Neural crest cell (in vitro differentiated cells): ENCODE data around the gene PHF21A. TPM values are rescaled to one million over a fixed set of nuclear protein-coding genes. Genes with fewer than 3 reads are reported as not detected.
A peak's percentile ranks its signal among the peaks of the same experiment; 100 is the strongest.

ENCODE experiments used
- DNase-seq: peaks from one replicate; pipeline ENCODE4 v3.0.0; 2021; ENCODE audit warnings: low read depth, mixed read lengths, low spot score
- H3K27ac Mint-ChIP-seq: one replicate; pipeline ENCODE4 v1.8.0; 2021; ENCODE audit warnings: mild to moderate bottlenecking, mixed read lengths; ENCODE audit not compliant: unreplicated experiment
- H3K27me3 Mint-ChIP-seq: 2 replicates; pipeline ENCODE4 v1.8.0; 2021; ENCODE audit warnings: low read depth, mild to moderate bottlenecking, mixed read lengths
- H3K36me3 Mint-ChIP-seq: 2 replicates; pipeline ENCODE4 v1.8.0; 2021; ENCODE audit warnings: low read depth, mild to moderate bottlenecking, mixed read lengths
- H3K4me1 Mint-ChIP-seq: 2 replicates; pipeline ENCODE4 v1.8.0; 2021; ENCODE audit warnings: mixed read lengths
- H3K4me3 Mint-ChIP-seq: one replicate; pipeline ENCODE4 v1.8.0; 2021; ENCODE audit warnings: mild to moderate bottlenecking, mixed read lengths
- H3K9me3 Mint-ChIP-seq: 2 replicates; pipeline ENCODE4 v1.8.0; 2021; ENCODE audit warnings: mixed read lengths
- CTCF ChIP-seq: fragments of 200-600 bp; sonication (generic); conservative IDR thresholded peaks from 2 replicates; pipeline ENCODE4 v1.5.0; 2021; ENCODE audit warnings: antibody characterized with exemption, mild to moderate bottlenecking
- total RNA-seq: library from RNA; stranded (reverse); gene quantifications from 2 replicates; pipeline ENCODE4 v1.2.1, GENCODE V29; 2021

Gene PHF21A
- total RNA-seq, 1 donor from 2014 or later, result 56.5 TPM

GRCh38 chr11:45887587-45887986 is 233.7 kb downstream of the PHF21A start:
- Mint-ChIP-seq H3K9me3 (no peaks in the 10 kb centered on the region), H3K27me3 (peaks cover 21% of the 10 kb centered on the region), H3K4me3 (peak overlapping the region; percentile 69), H3K36me3 (no peaks in the 10 kb centered on the region), H3K4me1 (peaks cover 10% of the 10 kb centered on the region), H3K27ac (no peak overlapping the region)
- DNase-seq, result no peak
- TF ChIP-seq CTCF, result no peak

GRCh38 chr11:45886816-45887520 is 234.3 kb downstream of the PHF21A start:
- TF ChIP-seq CTCF, result no peak
- peaks cover 21% of the 10 kb centered on the region for H3K27me3 Mint-ChIP-seq
- H3K4me3 Mint-ChIP-seq, result peak overlapping the region; percentile 74
- H3K4me1 Mint-ChIP-seq, result peaks cover 10% of the 10 kb centered on the region
- no peaks in the 10 kb centered on the region for H3K9me3 Mint-ChIP-seq
- no peak overlapping the region for H3K27ac Mint-ChIP-seq
- no peaks in the 10 kb centered on the region for H3K36me3 Mint-ChIP-seq
- DNase-seq, result no peak

GRCh38 chr11:45885921-45886721 is 235.1 kb downstream of the PHF21A start:
- Mint-ChIP-seq H3K4me1 (peaks cover 10% of the 10 kb centered on the region), H3K4me3 (peak overlapping the region; percentile 74), H3K36me3 (no peaks in the 10 kb centered on the region), H3K9me3 (no peaks in the 10 kb centered on the region), H3K27ac (no peak overlapping the region), H3K27me3 (peaks cover 21% of the 10 kb centered on the region)
- TF ChIP-seq CTCF, result no peak
- DNase-seq, result no peak

GRCh38 chr11:45885274-45885920 is 235.9 kb downstream of the PHF21A start, which contains the start of gene MAPK8IP1:
Gene MAPK8IP1 (plus strand): TSS chr11:45885651. CDS start chr11:45885821, 170 bp downstream.
- H3K36me3 Mint-ChIP-seq, result no peaks in the 10 kb centered on the region
- H3K27ac Mint-ChIP-seq, result no peak within 1 kb of the TSS
- peaks cover 10% of the 10 kb centered on the region for H3K4me1 Mint-ChIP-seq
- DNase-seq, result peak; percentile 62
- no peak for TF ChIP-seq CTCF
- H3K9me3 Mint-ChIP-seq, result no peaks in the 10 kb centered on the region
- H3K4me3 Mint-ChIP-seq, result peak within 1 kb of the TSS; percentile 83
- H3K27me3 Mint-ChIP-seq, result peaks cover 21% of the 10 kb centered on the region

- Mint-ChIP-seq H3K27me3 (peaks cover 21% of the 10 kb centered on the region), H3K36me3 (no peaks in the 10 kb centered on the region), H3K27ac (no peak overlapping the region), H3K9me3 (no peaks in the 10 kb centered on the region), H3K4me1 (peaks cover 10% of the 10 kb centered on the region), H3K4me3 (peak overlapping the region; percentile 83)
- no peak for DNase-seq
- TF ChIP-seq CTCF, result no peak
Observed at GRCh38 chr11:45884596-45885185, 236.6 kb downstream of the PHF21A start.
